DMS153 treated with DMSO at 0.1 percent for 48 hours (cell line): Measurements from ENCODE around the gene POLD2.
"Not testable (repeated sequence)": the region's sequence is repeated elsewhere in the genome, so short reads cannot be mapped to it uniquely, and the experiment has no call there.

Source experiments
- DNase-seq: peaks from one replicate; lab custom pipeline; 2025; ENCODE audit not compliant: unreplicated experiment; lab: John Stamatoyannopoulos, UW

The POLD2 gene

GRCh38 chr7:44123190-44124003 lies at the start of gene POLD2:
Gene POLD2 (minus strand): TSS chr7:44123548. CDS start chr7:44122053, 1,495 bp downstream.
- peak; percentile 97 for DNase-seq

DNA sequence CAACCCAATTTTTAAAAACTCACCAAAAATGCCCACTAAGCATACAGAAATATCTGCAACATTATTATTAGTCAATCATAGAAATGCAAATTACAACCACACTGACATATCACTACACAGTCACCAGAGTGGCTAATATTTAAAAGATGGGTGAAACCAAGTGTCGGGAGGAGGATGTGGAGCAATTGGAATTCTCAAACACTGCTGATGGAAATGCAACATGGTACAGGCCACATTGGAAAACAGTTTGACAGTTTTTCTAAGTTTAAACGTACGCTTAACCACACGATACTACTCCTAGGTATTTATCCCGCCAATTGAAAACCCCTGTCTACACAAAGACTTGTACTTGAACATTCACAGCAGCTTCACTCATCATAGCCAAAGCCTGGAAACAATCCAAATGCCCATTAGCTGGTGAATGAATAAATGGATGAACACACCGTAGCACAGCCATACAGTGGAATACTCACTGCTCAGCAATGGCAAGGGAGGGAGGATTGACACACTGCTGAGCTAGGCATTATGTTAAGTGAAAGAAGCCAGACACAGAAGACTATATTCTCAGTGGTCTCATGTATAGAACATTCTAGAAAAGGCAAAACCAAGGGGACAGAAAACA lies 49.6 kb upstream of the POLD2 start:
- peak; percentile 15 for DNase-seq

- no peak for DNase-seq
Observed at GRCh38 chr7:44172352-44172751, 49.0 kb upstream of the POLD2 start.

DNA sequence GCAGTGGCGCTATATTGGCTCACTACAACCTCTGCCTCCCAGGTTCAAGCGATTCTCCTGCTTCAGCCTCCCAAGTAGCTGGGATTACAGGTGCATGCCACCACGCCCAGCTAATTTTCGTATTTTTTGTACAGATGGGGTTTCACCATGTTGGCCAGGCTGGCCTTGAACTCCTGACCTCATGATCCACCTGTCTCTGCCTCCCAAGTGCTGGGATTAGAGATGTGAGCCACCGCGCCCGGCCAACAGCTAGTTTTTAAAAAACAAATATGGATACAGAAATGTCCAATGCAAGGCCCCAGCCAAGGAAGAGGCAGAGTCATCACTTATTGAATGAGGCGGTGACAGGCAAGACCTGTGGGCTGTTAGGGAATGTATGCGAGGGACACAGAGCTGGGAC lies 48.6 kb upstream of the POLD2 start:
- not testable (repeated sequence) for DNase-seq

DNA sequence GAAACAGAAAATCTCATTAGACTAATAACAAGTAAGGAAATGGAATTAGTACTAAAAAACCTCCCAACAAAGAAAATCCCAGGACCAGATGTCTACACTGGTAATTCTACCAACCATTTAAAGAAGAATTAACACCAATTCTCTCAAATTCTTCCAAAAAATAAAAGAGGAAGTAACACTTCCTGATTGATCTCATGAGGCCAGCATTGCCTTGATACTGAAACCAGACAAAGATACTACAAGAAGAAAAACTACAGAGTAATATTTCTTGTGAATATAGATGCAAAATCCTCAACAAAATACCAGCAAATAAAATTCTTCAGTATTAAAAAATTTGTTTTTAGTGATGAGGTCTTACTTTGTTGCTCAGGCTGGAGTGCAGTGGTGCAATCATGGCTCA lies 44.6 kb upstream of the POLD2 start:
- no peak for DNase-seq

GRCh38 chr7:44163591-44163990 lies 40.2 kb upstream of the POLD2 start:
- no peak for DNase-seq

- no peak for DNase-seq
Observed at GRCh38 chr7:44162785-44163395, 39.5 kb upstream of the POLD2 start.

- no peak for DNase-seq
Observed at GRCh38 chr7:44162179-44162578, 38.8 kb upstream of the POLD2 start.

DNA sequence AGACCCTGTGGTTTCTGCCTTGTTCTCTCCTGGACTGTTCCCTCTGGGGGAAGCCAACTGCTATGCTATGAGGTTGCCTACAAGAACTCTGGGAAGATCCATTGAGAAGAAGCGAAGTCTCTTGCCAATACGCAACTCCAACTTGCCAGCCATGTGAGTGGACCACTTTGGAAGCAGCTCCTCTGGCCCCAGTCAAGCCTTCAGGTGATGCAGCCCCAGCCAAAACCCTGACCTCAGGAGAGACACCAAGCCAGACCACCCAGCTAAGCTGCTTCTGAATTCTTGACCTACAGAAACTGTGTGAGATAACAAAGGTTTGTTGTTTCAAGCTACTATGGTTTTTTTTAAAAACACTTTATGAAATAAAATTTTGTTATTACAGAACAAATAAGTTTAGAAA lies 38.0 kb upstream of the POLD2 start:
- no peak for DNase-seq

- no peak for DNase-seq
Observed at GRCh38 chr7:44159824-44160630, 36.7 kb upstream of the POLD2 start.

DNA sequence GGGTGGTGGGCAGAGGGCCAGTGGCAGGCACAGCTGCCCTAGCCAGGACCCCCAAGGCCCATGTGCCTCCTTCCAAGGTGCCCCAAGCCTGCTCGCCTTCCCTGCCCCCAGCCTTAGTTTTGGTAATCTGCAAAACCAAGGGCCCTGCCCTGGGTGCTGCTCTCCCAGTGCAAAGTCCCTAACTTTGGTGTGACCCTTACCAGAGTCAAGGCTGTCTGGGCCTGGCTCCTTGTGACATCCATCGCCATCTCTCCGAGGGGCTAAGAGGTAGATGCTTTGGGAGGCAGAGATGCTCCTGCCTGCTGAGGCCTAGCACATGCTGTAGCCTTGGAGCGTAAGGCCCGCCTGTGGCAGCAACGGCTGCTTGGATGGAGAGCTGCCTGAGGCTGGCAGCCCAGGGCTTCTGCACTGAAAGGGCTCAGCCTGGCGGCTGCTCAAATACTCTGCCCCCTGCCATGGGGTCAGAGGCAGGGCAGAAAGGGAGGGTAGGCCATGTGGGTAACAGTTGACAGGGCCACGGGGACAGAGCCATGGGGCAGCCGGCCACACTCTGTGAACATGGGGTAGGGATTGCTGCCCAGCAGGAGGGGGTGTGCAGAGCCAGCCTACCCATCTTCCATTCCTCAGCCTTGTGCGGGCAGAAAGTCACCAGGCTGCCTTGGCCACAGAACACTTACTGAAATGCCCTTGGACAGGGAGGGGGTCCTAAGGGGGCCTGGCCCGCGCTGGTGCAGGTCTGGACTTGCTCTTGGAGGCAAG lies 35.7 kb upstream of the POLD2 start:
- DNase-seq: no peak

DNA sequence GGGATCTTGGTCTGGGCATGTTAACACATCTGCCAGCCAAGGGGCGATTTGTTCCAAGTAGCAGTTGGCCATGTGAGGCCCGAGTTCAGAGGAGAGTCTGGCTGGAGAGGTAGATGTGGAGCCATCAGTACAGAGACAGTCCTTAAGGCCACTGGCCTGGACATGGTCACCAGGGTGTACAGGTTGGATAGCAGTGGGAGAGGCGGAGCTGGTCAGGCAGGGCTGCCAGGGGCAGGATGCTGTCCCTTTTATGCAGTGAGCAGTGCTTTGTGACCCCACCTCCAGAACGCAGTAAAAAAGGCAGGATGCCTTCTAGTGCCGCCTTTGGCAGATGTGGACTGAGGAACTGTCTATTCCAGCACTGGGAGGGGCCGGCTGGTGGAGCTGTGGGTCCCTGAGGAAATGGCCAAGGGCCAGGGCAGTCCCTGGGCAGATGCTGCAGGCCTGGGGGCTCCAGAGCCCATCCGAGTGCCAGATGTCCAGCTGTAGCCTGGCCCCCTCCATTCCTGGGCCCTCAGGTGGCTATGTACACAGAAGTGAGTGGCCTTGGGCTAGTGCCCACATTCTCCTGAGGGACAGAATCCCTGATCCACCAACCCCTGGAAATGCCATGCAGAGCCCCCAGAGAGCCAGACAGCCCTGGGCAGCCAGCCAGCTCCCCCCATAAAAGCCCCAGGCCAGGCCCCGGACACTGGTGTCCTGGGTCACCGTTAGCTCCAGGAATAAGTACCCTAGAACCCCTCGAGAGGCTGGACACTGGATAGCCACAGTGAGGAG lies 34.9 kb upstream of the POLD2 start:
- DNase-seq: no peak

- DNase-seq: no peak
Observed at GRCh38 chr7:44157116-44158080, 34.0 kb upstream of the POLD2 start.

DNA sequence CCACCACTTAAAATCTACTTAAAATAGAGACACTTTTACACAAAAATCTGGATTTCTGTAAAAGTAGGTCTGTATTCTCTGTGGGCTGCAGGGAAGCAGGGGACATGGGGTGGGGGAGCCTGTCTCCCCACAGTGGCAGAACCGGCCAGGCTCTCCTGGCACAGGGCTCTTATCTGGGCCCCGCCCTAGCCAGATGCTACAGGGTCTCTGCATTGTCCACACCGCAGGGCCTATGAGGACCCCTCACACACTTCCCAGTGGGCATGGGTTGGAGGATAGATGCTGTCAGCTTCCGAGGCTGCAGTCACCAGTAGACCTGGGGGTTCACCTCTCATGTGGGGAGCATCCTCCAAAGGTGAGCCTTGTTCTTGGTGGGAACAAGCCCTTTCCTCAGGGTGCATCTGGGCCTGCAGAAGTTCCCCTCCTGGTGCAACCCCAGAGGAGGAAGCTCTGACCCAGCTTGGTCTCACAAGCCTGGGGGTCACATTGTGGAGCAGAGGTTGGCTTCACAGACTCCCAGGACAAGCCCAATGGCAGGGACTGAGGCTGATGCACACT lies 33.2 kb upstream of the POLD2 start:
- no peak for DNase-seq

- DNase-seq: no peak
Observed at GRCh38 chr7:44155191-44156185, 32.1 kb upstream of the POLD2 start.

- DNase-seq: no peak
Observed at GRCh38 chr7:44154703-44155102, 31.4 kb upstream of the POLD2 start.

DNA sequence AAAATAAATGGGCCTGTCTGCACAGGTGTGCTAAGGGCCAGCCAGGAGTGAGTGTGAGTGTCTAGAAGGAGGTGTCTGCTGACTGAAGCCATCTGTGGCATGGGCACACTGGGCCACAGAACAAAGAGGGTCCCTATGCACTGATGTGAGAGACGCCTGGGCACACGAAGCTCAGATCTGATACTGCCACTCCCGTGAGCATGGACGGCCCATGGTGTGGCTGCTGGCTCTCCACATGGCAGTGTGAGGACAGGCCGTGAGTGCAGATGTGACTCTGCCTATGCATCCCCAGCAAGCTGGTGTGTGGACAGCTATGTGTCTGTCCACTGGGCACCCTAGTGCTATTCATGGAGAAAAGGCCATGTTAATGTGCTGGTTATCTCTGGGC lies 30.6 kb upstream of the POLD2 start:
- no peak for DNase-seq
